Thyroid gland (tissue), 4 donors: Measurements from ENCODE around the gene FGR.

Experiments
- POLR2A ChIP-seq, 2 donors: fragments of 450-650 bp; IDR thresholded peaks; one replicate each; pipeline ENCODE4 v1.6.1; 2017; ENCODE audit warnings: antibody characterized with exemption in 2 of 2, mild to moderate bottlenecking in 2 of 2, moderate library complexity in 1 of 2
- TF ChIP-seq, protein P1 (sequence below), 6 experiments: fragments of 200-600 bp in 3 of 6; fragments of 450-650 bp in 3 of 6; sonication (generic) in 3 of 6; IDR thresholded peaks; one replicate each; pipeline ENCODE4 v1.5.1; 2016 to 2019; ENCODE audit warnings: antibody characterized with exemption in 6 of 6, mild to moderate bottlenecking in 2 of 6, inconsistent platforms in 1 of 6, moderate library complexity in 1 of 6

- TF ChIP-seq, protein P1, sequence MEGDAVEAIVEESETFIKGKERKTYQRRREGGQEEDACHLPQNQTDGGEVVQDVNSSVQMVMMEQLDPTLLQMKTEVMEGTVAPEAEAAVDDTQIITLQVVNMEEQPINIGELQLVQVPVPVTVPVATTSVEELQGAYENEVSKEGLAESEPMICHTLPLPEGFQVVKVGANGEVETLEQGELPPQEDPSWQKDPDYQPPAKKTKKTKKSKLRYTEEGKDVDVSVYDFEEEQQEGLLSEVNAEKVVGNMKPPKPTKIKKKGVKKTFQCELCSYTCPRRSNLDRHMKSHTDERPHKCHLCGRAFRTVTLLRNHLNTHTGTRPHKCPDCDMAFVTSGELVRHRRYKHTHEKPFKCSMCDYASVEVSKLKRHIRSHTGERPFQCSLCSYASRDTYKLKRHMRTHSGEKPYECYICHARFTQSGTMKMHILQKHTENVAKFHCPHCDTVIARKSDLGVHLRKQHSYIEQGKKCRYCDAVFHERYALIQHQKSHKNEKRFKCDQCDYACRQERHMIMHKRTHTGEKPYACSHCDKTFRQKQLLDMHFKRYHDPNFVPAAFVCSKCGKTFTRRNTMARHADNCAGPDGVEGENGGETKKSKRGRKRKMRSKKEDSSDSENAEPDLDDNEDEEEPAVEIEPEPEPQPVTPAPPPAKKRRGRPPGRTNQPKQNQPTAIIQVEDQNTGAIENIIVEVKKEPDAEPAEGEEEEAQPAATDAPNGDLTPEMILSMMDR (IDR thresholded peaks at IDR 0.05) = no peak
- no peak for TF ChIP-seq POLR2A (IDR thresholded peaks at IDR 0.05)
These were observed 3.2 kb upstream of the FGR start for GRCh38 chr1:27638047-27638734.
